Sigmoid colon (tissue), 7 donors: ENCODE measurements around the gene C1orf21. TPM values are rescaled to one million over a fixed set of nuclear protein-coding genes. Genes with fewer than 3 reads are reported as not detected.

Experiments used
- DNase-seq: peaks from one replicate; pipeline ENCODE4 v3.0.0-alpha.2; 2019
- H3K27ac ChIP-seq, 4 donors: fragments of 200-600 bp; sonication (generic); one replicate each; pipeline ENCODE4 v1.5.1; 2016 to 2019; ENCODE audit warnings: mild to moderate bottlenecking in 1 of 4
- H3K27me3 ChIP-seq, 3 donors: fragments of 200-600 bp; sonication (generic); one replicate each; pipeline ENCODE4 v1.5.1; 2019; ENCODE audit warnings: mild to moderate bottlenecking in 1 of 3
- H3K36me3 ChIP-seq, 4 donors: fragments of 200-600 bp; sonication (generic); one replicate each; pipeline ENCODE4 v1.5.1; 2016 to 2019
- H3K4me1 ChIP-seq, 4 donors: fragments of 200-600 bp; sonication (generic); one replicate each; pipeline ENCODE4 v1.5.1; 2017 to 2019
- H3K4me3 ChIP-seq, 4 donors: fragments of 200-600 bp; sonication (generic); one replicate each; pipeline ENCODE4 v1.5.1; 2017 to 2019; ENCODE audit warnings: mild to moderate bottlenecking in 2 of 4, moderate library complexity in 1 of 4
- H3K9me3 ChIP-seq, 4 donors: fragments of 200-600 bp in 3 of 4; sonication (generic) in 3 of 4; one replicate each; pipeline versions ENCODE4 v1.5.1 to v1.6.1; 2013 to 2019
- CTCF ChIP-seq, 4 experiments: fragments of 450-650 bp in 3 of 4; fragments of 200-600 bp in 1 of 4; IDR thresholded peaks; one replicate each; pipeline ENCODE4 v1.5.1; 2016 to 2019; ENCODE audit warnings: antibody characterized with exemption in 4 of 4, mild to moderate bottlenecking in 3 of 4, moderate library complexity in 2 of 4
- EP300 ChIP-seq, 4 donors: sonication (generic); formaldehyde crosslinking; IDR thresholded peaks; one replicate each; pipeline ENCODE4 v1.6.1; 2017; ENCODE audit warnings: antibody characterized with exemption in 4 of 4
- POLR2A ChIP-seq, 2 donors: fragments of 450-650 bp; IDR thresholded peaks; one replicate each; pipeline ENCODE4 v1.6.1; 2016; ENCODE audit warnings: antibody characterized with exemption in 2 of 2, mild to moderate bottlenecking in 2 of 2, moderate library complexity in 2 of 2
- POLR2AphosphoS5 ChIP-seq, 4 donors: sonication (generic); formaldehyde crosslinking; IDR thresholded peaks; one replicate each; pipeline ENCODE4 v1.6.1; 2017; ENCODE audit warnings: antibody characterized with exemption in 4 of 4
- WGBS, 2 donors: extraction: QIAGEN DNeasy Blood & Tissue Kit; methylation state at CpG; one replicate each; pipeline ENCODE4 v1.1.7; 2013; 5-methylcytosine and 5-hydroxymethylcytosine counted together
- intact Hi-C: fragments of 100-400 bp; cut with DNase I; formaldehyde crosslinking; loops from one replicate; pipeline ENCODE4 v1.15.1; 2023
- polyA plus RNA-seq, 3 donors: library from polyadenylated mRNA; stranded (reverse); fragments of 200-250 nt; gene quantifications; one replicate each; pipeline ENCODE4 v1.2.3, GENCODE V29; 2013
- total RNA-seq, 4 donors: library from RNA; depleted of rRNA; stranded (reverse); fragments of >200 nt; gene quantifications; one replicate each; pipeline ENCODE4 v1.1.0, GENCODE V29; 2016
- donor health status: healthy with polysubstance abuse.
- donor health status: Bipolar disorder and iron deficiency.
- donor health status: healthy.

Gene C1orf21
- total and polyA plus RNA-seq, 7 donors: 39.5 to 109 (median 80.0) TPM

DNA sequence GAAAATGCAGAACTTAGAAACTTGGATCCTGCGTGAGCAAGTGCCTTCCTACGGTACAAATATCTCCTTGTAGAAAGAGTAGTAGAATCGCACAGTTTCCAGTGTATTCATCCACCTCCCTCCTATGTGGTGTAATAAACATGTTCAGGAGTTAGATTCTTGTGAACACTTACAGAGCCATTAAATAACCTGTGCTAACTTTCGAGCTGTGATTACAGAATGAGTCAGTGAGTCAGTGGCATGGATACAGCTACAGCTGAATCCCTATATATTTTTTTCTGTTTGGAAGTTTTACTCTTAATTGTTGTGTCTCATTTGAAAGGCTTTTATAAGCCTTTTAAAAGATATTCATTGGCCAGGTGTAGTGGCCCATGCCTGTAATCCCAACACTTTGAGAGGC is 219.1 kb downstream of the C1orf21 start:
- Histone ChIP-seq H3K4me3 (no peak overlapping the region), H3K4me1 (peaks cover 0 to 17% (median 6%) of the 10 kb centered on the region in 4 donors), H3K36me3 (no peaks in the 10 kb centered on the region), H3K27ac (peak overlapping the region in 3 of 4 donors; percentile 33 to 83 (median 34)), H3K9me3 (no peaks in the 10 kb centered on the region), H3K27me3 (no peaks in the 10 kb centered on the region)
- intact Hi-C loops: no loop called here
- 43 to 77% methylated on average over 4 of the region's 4 CpGs for WGBS, 2 donors
- TF ChIP-seq POLR2A (IDR thresholded peaks at IDR 0.05) (no peak), POLR2AphosphoS5 (IDR thresholded peaks at IDR 0.05) (no peak), EP300 (IDR thresholded peaks at IDR 0.05) (no peak), CTCF (IDR thresholded peaks at IDR 0.05) (no peak)
- DNase-seq: no peak

DNA sequence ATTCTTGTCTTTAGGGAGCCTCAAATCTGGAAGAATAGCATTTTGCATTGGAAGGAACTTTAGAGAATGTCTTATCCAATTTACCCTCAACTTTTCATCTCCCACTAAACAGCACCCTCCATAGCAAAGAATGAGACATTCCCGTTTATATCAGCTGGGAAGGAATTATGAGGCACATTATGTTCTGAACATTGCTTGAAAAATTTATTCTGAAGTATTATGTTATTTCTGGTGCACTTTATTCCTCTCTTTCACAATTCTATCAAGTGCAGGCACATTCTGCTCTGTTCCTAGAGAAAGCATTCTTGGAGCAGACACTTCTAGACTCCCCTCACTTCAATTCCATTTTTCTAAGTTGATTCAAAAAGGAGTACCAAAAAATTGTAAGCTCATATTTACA is 220.0 kb downstream of the C1orf21 start:
- Histone ChIP-seq H3K27me3 (no peaks in the 10 kb centered on the region), H3K9me3 (no peaks in the 10 kb centered on the region), H3K27ac (peak overlapping the region; percentile 34 to 83 (median 40)), H3K4me3 (no peak overlapping the region), H3K36me3 (no peaks in the 10 kb centered on the region), H3K4me1 (peaks cover 0 to 25% (median 14%) of the 10 kb centered on the region in 4 donors)
- no peak for DNase-seq
- intact Hi-C loops: no loop called here
- TF ChIP-seq POLR2A (IDR thresholded peaks at IDR 0.05) (no peak), EP300 (IDR thresholded peaks at IDR 0.05) (peak in 2 of 4 donors; percentile 20 to 83), CTCF (IDR thresholded peaks at IDR 0.05) (no peak), POLR2AphosphoS5 (IDR thresholded peaks at IDR 0.05) (peak in 3 of 4 donors; percentile 32 to 69 (median 62))
- 84 to 88% methylated on average over 1 of the region's 1 CpG for WGBS, 2 donors

DNA sequence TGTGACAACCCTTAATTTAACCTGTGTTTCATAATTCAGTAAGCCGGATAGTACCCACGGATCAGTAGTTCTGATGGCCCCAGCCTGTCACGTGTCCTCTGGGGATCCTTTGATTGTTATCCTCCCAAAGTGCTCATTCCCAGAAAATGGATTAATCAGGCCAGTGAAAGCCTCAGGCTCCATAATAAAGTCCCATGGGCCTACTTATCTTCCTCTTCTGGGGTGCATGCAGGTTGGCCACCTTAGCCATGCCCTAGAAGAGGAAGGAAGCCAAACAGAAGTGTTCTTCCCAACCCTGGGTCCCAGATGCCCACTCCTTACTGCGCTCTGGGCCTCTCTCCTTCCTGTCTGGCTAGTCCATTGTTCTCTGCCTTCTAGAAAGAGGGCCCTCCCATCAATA is 221.8 kb downstream of the C1orf21 start:
- no peak overlapping the region for H3K4me3 ChIP-seq
- TF ChIP-seq POLR2AphosphoS5 (IDR thresholded peaks at IDR 0.05): no peak
- no peak for TF ChIP-seq POLR2A (IDR thresholded peaks at IDR 0.05)
- no peak for TF ChIP-seq CTCF (IDR thresholded peaks at IDR 0.05)
- no peak for TF ChIP-seq EP300 (IDR thresholded peaks at IDR 0.05)
- intact Hi-C loops: no loop called here
- no peaks in the 10 kb centered on the region for H3K9me3 ChIP-seq
- 92 to 96% methylated on average over 4 of the region's 4 CpGs for WGBS, 2 donors
- H3K27me3 ChIP-seq: no peaks in the 10 kb centered on the region
- H3K4me1 ChIP-seq: peaks cover 0 to 41% (median 25%) of the 10 kb centered on the region in 4 donors
- DNase-seq: no peak
- H3K36me3 ChIP-seq: no peaks in the 10 kb centered on the region
- H3K27ac ChIP-seq: peak overlapping the region; percentile 1 to 83 (median 79)

DNA sequence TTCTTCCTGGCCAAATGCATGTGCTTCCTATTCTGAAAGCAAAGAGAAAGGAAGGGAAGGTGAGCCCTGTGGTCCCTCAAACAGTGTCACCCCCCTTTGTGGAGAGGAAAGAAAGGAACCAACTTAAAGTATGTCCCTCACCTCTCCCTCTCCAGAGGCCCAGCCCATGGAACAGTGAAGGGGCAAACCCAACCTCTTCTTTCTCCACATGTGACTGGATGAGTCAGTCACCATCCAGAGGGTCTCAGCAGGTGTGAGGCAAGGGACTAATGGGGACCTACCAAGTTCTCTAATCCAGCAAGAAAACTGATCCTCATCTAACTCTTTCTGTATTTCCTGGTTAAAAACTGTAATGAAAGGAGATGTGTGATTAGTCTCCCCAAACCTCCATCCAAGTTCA is 222.2 kb downstream of the C1orf21 start:
- TF ChIP-seq POLR2AphosphoS5 (IDR thresholded peaks at IDR 0.05): no peak
- TF ChIP-seq CTCF (IDR thresholded peaks at IDR 0.05): no peak
- no peak for TF ChIP-seq EP300 (IDR thresholded peaks at IDR 0.05)
- TF ChIP-seq POLR2A (IDR thresholded peaks at IDR 0.05): no peak
- Histone ChIP-seq H3K27me3 (no peaks in the 10 kb centered on the region), H3K4me3 (no peak overlapping the region), H3K4me1 (peaks cover 0 to 45% (median 25%) of the 10 kb centered on the region in 4 donors), H3K36me3 (no peaks in the 10 kb centered on the region), H3K9me3 (no peaks in the 10 kb centered on the region), H3K27ac (peak overlapping the region; percentile 1 to 83 (median 79))
- intact Hi-C loops: no loop called here
- no peak for DNase-seq
